Right lobe of liver (tissue), 4 donors: Measurements from ENCODE around the gene UGT2B11.
"Not testable (repeated sequence)": the region's sequence is repeated elsewhere in the genome, so short reads cannot be mapped to it uniquely, and the experiment has no call there.

ENCODE experiments used
- CTCF ChIP-seq, 4 donors: fragments of 200-600 bp in 3 of 4; fragments of 450-650 bp in 1 of 4; IDR thresholded peaks; one replicate each; pipeline versions ENCODE4 v1.5.1 to v1.8.0; 2016 to 2022; ENCODE audit warnings: antibody characterized with exemption in 4 of 4, mild to moderate bottlenecking in 2 of 4
- POLR2A ChIP-seq: fragments of 450-650 bp; IDR thresholded peaks from one replicate; pipeline ENCODE4 v1.6.1; 2017; ENCODE audit warnings: antibody characterized with exemption, mild to moderate bottlenecking
- donor health status: DM: no; HTN: no; CAD: no.
- donor health status: DM: no; HTN: no; CAD: no.
- donor health status: DM: no; HTN: yes; CAD: no.

- not testable (repeated sequence) for TF ChIP-seq POLR2A; CTCF (IDR thresholded peaks at IDR 0.05)
Observed at GRCh38 chr4:69191905-69192304, 22.6 kb downstream of the UGT2B11 start.
